ENCODE data around the gene MRPS23. TPM values are rescaled to one million over a fixed set of nuclear protein-coding genes. Genes with fewer than 3 reads are reported as not detected.

Gene MRPS23
- total and polyA plus RNA-seq, 2 donors (not counting 1 experiment from before 2014, with no cell fraction given): 27.9 to 40.0 TPM

DNA sequence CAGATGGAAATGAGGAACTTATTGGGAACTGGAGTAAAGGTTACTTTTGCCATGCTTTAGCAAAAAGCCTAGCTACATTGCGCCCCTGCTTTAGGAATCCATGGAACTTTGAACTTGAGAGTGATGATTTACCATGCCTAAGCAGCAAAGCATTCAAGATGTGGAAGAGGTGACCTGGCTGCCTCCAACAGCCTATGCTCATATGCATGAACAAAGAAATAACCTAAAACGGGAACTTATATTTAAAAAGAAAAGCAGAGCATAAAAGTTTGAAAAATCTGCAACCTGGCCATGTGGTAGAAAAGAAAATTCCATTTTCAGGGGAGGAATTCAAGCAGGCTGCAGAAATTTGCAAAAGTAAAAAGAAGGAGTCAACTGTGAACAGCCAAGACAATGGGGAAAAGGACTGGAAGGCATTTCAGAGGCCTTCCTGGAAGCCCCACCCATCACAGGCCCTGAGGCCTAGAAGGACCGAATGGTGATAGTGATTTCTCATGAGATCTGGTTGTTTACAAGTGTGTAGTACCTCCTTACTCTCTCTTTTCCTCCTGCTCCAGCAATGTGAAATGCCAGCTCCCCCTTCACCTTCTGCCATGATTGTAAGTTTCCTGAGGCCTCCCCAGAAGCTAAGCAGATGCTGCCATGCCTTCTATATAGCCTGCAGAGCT lies 48.7 kb downstream of the MRPS23 start:
- Histone ChIP-seq H3K36me3 (ENCODE audit: control insufficient read depth, insufficient read depth, low read length) (no peaks in the 10 kb centered on the region), H3K4me1 (ENCODE audit: control insufficient read depth, extremely low read depth, insufficient read depth, low read length) (no peaks in the 10 kb centered on the region), H3K27me3 (ENCODE audit: control insufficient read depth, insufficient read depth, low read length) (peaks cover 1% of the 10 kb centered on the region), H3K27ac (ENCODE audit: insufficient read depth, low read length) (no peak overlapping the region), H3K9ac (ENCODE audit: insufficient read depth, low read length) (no peak overlapping the region), H3K4me2 (ENCODE audit: extremely low read depth, insufficient read depth, low read length) (no peak overlapping the region), H3K9me3 (ENCODE audit: control insufficient read depth, insufficient read depth, low read depth, low read length) (no peaks in the 10 kb centered on the region), H4K20me1 (ENCODE audit: control insufficient read depth, extremely low read depth, insufficient read depth, low read length) (no peaks in the 10 kb centered on the region), H2AFZ (ENCODE audit: low read length) (no peak overlapping the region), H3K79me2 (ENCODE audit: control insufficient read depth, insufficient read depth, low read length) (no peaks in the 10 kb centered on the region), H3K4me3 (replicated peaks in 1 of 4; ENCODE audit: control extremely low read depth in 1 of 4, insufficient read depth in 1 of 4, low read depth in 3 of 4, low read length in 4 of 4) (no peak overlapping the region)
- no peak for TF ChIP-seq EZH2 (IDR thresholded peaks at IDR 0.05; ENCODE audit: low read length, missing control alignments)
- TF ChIP-seq, protein P1, sequence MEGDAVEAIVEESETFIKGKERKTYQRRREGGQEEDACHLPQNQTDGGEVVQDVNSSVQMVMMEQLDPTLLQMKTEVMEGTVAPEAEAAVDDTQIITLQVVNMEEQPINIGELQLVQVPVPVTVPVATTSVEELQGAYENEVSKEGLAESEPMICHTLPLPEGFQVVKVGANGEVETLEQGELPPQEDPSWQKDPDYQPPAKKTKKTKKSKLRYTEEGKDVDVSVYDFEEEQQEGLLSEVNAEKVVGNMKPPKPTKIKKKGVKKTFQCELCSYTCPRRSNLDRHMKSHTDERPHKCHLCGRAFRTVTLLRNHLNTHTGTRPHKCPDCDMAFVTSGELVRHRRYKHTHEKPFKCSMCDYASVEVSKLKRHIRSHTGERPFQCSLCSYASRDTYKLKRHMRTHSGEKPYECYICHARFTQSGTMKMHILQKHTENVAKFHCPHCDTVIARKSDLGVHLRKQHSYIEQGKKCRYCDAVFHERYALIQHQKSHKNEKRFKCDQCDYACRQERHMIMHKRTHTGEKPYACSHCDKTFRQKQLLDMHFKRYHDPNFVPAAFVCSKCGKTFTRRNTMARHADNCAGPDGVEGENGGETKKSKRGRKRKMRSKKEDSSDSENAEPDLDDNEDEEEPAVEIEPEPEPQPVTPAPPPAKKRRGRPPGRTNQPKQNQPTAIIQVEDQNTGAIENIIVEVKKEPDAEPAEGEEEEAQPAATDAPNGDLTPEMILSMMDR (conservative IDR thresholded peaks at IDR 0.05 in 1 of 2, IDR thresholded peaks at IDR 0.05 in 1 of 2; ENCODE audit: low read depth in 1 of 2, low read length in 2 of 2): no peak
- no peak for DNase-seq (ENCODE audit: low read depth in 2 of 2)

DNA sequence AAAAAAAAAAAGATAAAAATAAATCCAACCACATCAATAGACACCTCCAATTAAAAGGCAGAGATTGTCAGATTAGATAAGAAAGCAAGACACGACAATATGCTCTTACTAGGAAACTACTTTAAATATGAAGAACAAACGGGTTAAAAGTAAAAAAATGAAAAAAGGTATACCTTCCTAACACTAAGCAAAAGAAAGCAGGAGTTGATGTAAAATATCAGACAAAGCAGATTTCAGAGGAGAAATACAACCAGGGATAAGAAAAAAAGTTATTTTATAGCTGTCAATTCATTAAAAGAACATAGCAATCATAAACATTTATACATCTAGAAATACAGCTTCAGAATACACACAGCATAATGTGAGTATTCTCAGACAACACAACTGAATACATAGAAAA lies 55.0 kb downstream of the MRPS23 start:
- Histone ChIP-seq H3K4me2 (ENCODE audit: extremely low read depth, insufficient read depth, low read length) (no peak overlapping the region), H4K20me1 (ENCODE audit: control insufficient read depth, extremely low read depth, insufficient read depth, low read length) (no peaks in the 10 kb centered on the region), H3K4me3 (replicated peaks in 1 of 4; ENCODE audit: control extremely low read depth in 1 of 4, insufficient read depth in 1 of 4, low read depth in 3 of 4, low read length in 4 of 4) (no peak overlapping the region), H3K27ac (ENCODE audit: insufficient read depth, low read length) (no peak overlapping the region), H3K36me3 (ENCODE audit: control insufficient read depth, insufficient read depth, low read length) (no peaks in the 10 kb centered on the region), H3K9ac (ENCODE audit: insufficient read depth, low read length) (no peak overlapping the region), H3K27me3 (ENCODE audit: control insufficient read depth, insufficient read depth, low read length) (no peaks in the 10 kb centered on the region), H3K4me1 (ENCODE audit: control insufficient read depth, extremely low read depth, insufficient read depth, low read length) (no peaks in the 10 kb centered on the region), H3K79me2 (ENCODE audit: control insufficient read depth, insufficient read depth, low read length) (no peaks in the 10 kb centered on the region), H2AFZ (ENCODE audit: low read length) (no peak overlapping the region), H3K9me3 (ENCODE audit: control insufficient read depth, insufficient read depth, low read depth, low read length) (no peaks in the 10 kb centered on the region)
- TF ChIP-seq, protein P1 (conservative IDR thresholded peaks at IDR 0.05 in 1 of 2, IDR thresholded peaks at IDR 0.05 in 1 of 2; ENCODE audit: low read depth in 1 of 2, low read length in 2 of 2): no peak
- no peak for TF ChIP-seq EZH2 (IDR thresholded peaks at IDR 0.05; ENCODE audit: low read length, missing control alignments)
- no peak for DNase-seq (ENCODE audit: low read depth in 2 of 2)

DNA sequence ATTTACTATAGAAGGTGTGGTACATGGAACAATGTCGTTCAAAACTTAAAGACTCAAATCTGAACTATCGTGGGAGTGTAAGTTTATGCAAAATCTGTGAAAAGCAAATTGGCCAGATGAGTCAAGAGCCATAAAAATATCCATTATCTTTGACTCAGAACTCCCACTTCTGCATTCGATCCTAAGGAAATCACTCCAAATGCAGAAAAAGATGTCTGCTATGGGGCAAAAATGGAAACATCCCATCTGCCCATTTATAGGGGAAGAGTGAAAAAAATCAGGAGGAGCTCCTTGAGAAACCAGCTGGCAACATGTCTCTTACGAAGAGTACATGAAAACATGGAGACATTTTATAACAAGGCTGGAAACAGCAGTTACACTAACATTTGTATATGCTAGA lies 61.1 kb downstream of the MRPS23 start:
- Histone ChIP-seq H3K36me3 (ENCODE audit: control insufficient read depth, insufficient read depth, low read length) (no peaks in the 10 kb centered on the region), H3K27me3 (ENCODE audit: control insufficient read depth, insufficient read depth, low read length) (no peaks in the 10 kb centered on the region), H3K27ac (ENCODE audit: insufficient read depth, low read length) (no peak overlapping the region), H3K4me2 (ENCODE audit: extremely low read depth, insufficient read depth, low read length) (no peak overlapping the region), H4K20me1 (ENCODE audit: control insufficient read depth, extremely low read depth, insufficient read depth, low read length) (no peaks in the 10 kb centered on the region), H3K4me1 (ENCODE audit: control insufficient read depth, extremely low read depth, insufficient read depth, low read length) (no peaks in the 10 kb centered on the region), H3K4me3 (replicated peaks in 1 of 4; ENCODE audit: control extremely low read depth in 1 of 4, insufficient read depth in 1 of 4, low read depth in 3 of 4, low read length in 4 of 4) (no peak overlapping the region), H3K9ac (ENCODE audit: insufficient read depth, low read length) (no peak overlapping the region), H3K9me3 (ENCODE audit: control insufficient read depth, insufficient read depth, low read depth, low read length) (no peaks in the 10 kb centered on the region), H3K79me2 (ENCODE audit: control insufficient read depth, insufficient read depth, low read length) (no peaks in the 10 kb centered on the region), H2AFZ (ENCODE audit: low read length) (no peak overlapping the region)
- no peak for DNase-seq (ENCODE audit: low read depth in 2 of 2)
- no peak for TF ChIP-seq EZH2 (IDR thresholded peaks at IDR 0.05; ENCODE audit: low read length, missing control alignments)
- TF ChIP-seq, protein P1 (conservative IDR thresholded peaks at IDR 0.05 in 1 of 2, IDR thresholded peaks at IDR 0.05 in 1 of 2; ENCODE audit: low read depth in 1 of 2, low read length in 2 of 2): no peak

All from fibroblast of lung (primary cell).